Panc1 (cell line): Measurements from ENCODE around the gene DHCR24. TPM values are rescaled to one million over a fixed set of nuclear protein-coding genes. Genes with fewer than 3 reads are reported as not detected.

Source experiments
- ATAC-seq: fragments of 200-7000 bp; cut with Tn5 transposase; 2 replicates; pipeline ENCODE4 v1.9.1; 2020; ENCODE audit warnings: mild to moderate bottlenecking, moderate library complexity
- BruUV-seq: library from RNA; stranded (reverse); fragments of 400-500 nt; replicated peaks from 2 replicates; lab custom pipeline; 2021; lab: Mats Ljungman, UMichigan
- CTCF ChIA-PET: fragments of 300-600 bp; sonication (Branson Sonifier 250); formaldehyde crosslinking; loops from one replicate; lab custom pipeline; 2022; ENCODE audit warnings: antibody characterized with exemption; lab: Charles Lee
- POLR2A ChIA-PET: fragments of 300-600 bp; sonication (Branson Sonifier 250); formaldehyde crosslinking; loops from one replicate; lab custom pipeline; 2022; ENCODE audit warnings: antibody characterized with exemption; lab: Charles Lee
- DNase-seq: peaks from one replicate; pipeline ENCODE4 v3.0.0-alpha.2; 2010; ENCODE audit warnings: low read depth, low spot score
- H3K27ac ChIP-seq: 2 replicates; pipeline ENCODE4 v1.5.1; 2011; ENCODE audit warnings: mild to moderate bottlenecking, low read length, inconsistent platforms
- H3K27me3 ChIP-seq: fragments of 200-500 bp; sonication (Bioruptor generic); 2 replicates; pipeline ENCODE4 v1.6.0; 2014; ENCODE audit warnings: low read length, inconsistent platforms; ENCODE audit not compliant: control insufficient read depth, insufficient read depth
- H3K36me3 ChIP-seq: fragments of 200-500 bp; sonication (Bioruptor generic); 2 replicates; pipeline ENCODE4 v1.5.1; 2014; ENCODE audit warnings: inconsistent platforms, mild to moderate bottlenecking, low read length, moderate library complexity; ENCODE audit not compliant: control insufficient read depth, insufficient read depth
- H3K4me1 ChIP-seq: 2 replicates; pipeline ENCODE4 v1.5.1; 2011; ENCODE audit warnings: inconsistent platforms, mild to moderate bottlenecking, low read length, moderate library complexity; ENCODE audit not compliant: control insufficient read depth, insufficient read depth
- H3K4me3 ChIP-seq, 2 experiments: 2 replicates each; pipeline ENCODE4 v1.5.1; 2011 to 2012; ENCODE audit warnings: low read depth in 2 of 2, low read length in 2 of 2, mild to moderate bottlenecking in 2 of 2, inconsistent platforms in 1 of 2, moderate library complexity in 1 of 2
- H3K9me3 ChIP-seq: fragments of 200-500 bp; sonication (Bioruptor generic); 2 replicates; pipeline ENCODE4 v1.5.1; 2014; ENCODE audit warnings: low read depth, mild to moderate bottlenecking, inconsistent platforms, low read length, moderate library complexity; ENCODE audit not compliant: control insufficient read depth, insufficient read depth
- POLR2AphosphoS5 ChIP-seq: IDR thresholded peaks from 2 replicates; pipeline ENCODE4 v1.6.1; 2012; ENCODE audit warnings: mild to moderate bottlenecking, low read depth, low read length, moderate library complexity
- SIN3A ChIP-seq: IDR thresholded peaks from 2 replicates; pipeline ENCODE4 v1.6.1; 2012; ENCODE audit warnings: low read depth, mild to moderate bottlenecking, low read length, moderate library complexity, borderline replicate concordance; ENCODE audit not compliant: insufficient read depth
- TCF7L2 ChIP-seq: IDR thresholded peaks from 2 replicates; pipeline ENCODE4 v1.6.1; 2011; ENCODE audit warnings: mild to moderate bottlenecking, low read depth, low read length, inconsistent platforms
- in situ Hi-C: cut with HindIII; loops from 2 replicates; pipeline ENCODE4 v1.10.0; 2016; ENCODE audit warnings: low sequenced_read_pairs, low pct_unique_long_range_greater_than_20kb
- intact Hi-C: fragments of 100-400 bp; cut with micrococcal nuclease; formaldehyde crosslinking; loops from one replicate; pipeline ENCODE4 v1.10.0; 2022; ENCODE audit not compliant: unreplicated experiment
- total RNA-seq: library from RNA; stranded (reverse); gene quantifications from one replicate; pipeline ENCODE4 v1.2.1, GENCODE V29; 2021; ENCODE audit not compliant: unreplicated experiment
- TF ChIP-seq, protein P1 (sequence below), 2 experiments: IDR thresholded peaks; 2 replicates each; pipeline ENCODE4 v1.6.1; 2011 to 2012; ENCODE audit warnings: low read depth in 2 of 2, control low read depth in 1 of 2, low read length in 1 of 2, mild to moderate bottlenecking in 1 of 2, moderate library complexity in 1 of 2; ENCODE audit not compliant: insufficient read depth in 1 of 2
- TF ChIP-seq, protein P2 (sequence below): fragments of 450-650 bp; IDR thresholded peaks from 2 replicates; pipeline ENCODE4 v1.5.1; 2017; ENCODE audit warnings: mild to moderate bottlenecking

DHCR24 gene
- total RNA-seq, 1 experiment from 2014 or later: 313 TPM

DNA sequence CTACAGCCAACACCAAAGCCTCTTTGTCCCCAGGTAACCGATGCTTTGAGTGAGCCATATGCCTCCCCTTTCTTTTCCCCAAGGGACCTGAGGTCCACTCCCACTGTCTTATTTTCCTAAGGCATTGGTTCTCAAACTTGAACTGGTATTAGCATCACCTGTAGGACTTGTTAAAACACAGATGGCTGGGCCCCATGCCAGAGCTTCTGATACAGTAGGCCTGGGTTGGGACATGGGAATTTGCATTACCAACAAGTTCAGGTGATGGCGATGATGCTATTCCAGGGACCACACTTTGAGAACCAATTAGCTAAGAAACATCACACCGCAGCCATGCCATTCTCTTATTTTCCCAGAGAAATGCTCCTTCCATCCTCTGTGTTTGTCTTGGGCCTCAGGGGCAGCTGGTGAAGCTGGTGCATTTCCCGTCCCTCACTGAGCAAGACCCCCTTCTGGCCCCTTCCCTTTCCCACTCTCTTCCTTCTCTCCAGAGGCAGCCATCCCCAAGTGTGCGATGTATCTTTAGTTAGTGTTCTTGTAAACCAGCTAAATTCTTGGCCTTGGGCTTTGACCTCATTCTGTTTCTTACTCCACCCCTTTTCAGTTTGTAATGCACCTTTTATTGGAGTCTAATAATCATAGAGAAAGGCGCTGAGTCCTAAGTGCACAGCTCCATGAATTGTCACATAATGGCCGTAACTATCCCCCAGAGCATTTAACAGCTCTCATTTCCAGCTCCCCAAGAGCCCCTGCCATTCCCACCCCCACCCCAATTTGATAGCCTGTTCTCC, 71.7 kb downstream of the DHCR24 start:
- Histone ChIP-seq H3K4me1 (no peaks in the 10 kb centered on the region), H3K27me3 (no peaks in the 10 kb centered on the region; the same call in 1 of the 2 replicates), H3K27ac (no peak overlapping the region), H3K36me3 (no peaks in the 10 kb centered on the region), H3K4me3 (no peak overlapping the region), H3K9me3 (no peaks in the 10 kb centered on the region)
- TF ChIP-seq TCF7L2 (no peak), POLR2AphosphoS5 (no peak), SIN3A (no peak)
- TF ChIP-seq, protein P1, sequence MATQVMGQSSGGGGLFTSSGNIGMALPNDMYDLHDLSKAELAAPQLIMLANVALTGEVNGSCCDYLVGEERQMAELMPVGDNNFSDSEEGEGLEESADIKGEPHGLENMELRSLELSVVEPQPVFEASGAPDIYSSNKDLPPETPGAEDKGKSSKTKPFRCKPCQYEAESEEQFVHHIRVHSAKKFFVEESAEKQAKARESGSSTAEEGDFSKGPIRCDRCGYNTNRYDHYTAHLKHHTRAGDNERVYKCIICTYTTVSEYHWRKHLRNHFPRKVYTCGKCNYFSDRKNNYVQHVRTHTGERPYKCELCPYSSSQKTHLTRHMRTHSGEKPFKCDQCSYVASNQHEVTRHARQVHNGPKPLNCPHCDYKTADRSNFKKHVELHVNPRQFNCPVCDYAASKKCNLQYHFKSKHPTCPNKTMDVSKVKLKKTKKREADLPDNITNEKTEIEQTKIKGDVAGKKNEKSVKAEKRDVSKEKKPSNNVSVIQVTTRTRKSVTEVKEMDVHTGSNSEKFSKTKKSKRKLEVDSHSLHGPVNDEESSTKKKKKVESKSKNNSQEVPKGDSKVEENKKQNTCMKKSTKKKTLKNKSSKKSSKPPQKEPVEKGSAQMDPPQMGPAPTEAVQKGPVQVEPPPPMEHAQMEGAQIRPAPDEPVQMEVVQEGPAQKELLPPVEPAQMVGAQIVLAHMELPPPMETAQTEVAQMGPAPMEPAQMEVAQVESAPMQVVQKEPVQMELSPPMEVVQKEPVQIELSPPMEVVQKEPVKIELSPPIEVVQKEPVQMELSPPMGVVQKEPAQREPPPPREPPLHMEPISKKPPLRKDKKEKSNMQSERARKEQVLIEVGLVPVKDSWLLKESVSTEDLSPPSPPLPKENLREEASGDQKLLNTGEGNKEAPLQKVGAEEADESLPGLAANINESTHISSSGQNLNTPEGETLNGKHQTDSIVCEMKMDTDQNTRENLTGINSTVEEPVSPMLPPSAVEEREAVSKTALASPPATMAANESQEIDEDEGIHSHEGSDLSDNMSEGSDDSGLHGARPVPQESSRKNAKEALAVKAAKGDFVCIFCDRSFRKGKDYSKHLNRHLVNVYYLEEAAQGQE (IDR thresholded peaks at IDR 0.05; ENCODE audit: insufficient read depth in 1 of 2, low read depth in 2 of 2, low read length in 1 of 2): no peak
- TF ChIP-seq, protein P2, sequence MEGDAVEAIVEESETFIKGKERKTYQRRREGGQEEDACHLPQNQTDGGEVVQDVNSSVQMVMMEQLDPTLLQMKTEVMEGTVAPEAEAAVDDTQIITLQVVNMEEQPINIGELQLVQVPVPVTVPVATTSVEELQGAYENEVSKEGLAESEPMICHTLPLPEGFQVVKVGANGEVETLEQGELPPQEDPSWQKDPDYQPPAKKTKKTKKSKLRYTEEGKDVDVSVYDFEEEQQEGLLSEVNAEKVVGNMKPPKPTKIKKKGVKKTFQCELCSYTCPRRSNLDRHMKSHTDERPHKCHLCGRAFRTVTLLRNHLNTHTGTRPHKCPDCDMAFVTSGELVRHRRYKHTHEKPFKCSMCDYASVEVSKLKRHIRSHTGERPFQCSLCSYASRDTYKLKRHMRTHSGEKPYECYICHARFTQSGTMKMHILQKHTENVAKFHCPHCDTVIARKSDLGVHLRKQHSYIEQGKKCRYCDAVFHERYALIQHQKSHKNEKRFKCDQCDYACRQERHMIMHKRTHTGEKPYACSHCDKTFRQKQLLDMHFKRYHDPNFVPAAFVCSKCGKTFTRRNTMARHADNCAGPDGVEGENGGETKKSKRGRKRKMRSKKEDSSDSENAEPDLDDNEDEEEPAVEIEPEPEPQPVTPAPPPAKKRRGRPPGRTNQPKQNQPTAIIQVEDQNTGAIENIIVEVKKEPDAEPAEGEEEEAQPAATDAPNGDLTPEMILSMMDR: no peak
- in situ Hi-C loops: no loop called here
- DNase-seq (no peak), ATAC-seq (no peak)
- BruUV-seq: no TSS peak
- intact Hi-C loops: no loop called here
- POLR2A ChIA-PET: no interaction called here
- CTCF ChIA-PET: no interaction called here

DNA sequence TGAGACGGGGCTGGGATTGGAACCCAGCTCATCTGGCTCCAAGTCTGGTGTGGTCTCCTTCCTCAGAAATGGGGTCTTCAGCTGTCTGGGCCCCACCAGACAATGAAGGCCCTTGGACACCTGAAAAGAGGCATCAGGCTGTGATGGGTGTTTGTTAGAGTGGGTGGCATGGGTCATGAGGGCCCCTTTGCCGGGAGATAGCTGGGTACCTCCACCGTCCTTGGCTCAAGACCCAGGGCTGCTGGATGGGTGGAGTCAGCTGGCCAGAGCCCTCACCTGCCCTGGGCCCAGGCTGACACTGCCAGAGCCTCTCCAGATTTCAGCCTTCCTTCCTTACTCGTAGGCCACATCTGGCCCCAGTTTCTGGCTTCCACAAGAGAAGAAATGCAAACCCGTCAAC, 72.4 kb downstream of the DHCR24 start:
- H3K9me3 ChIP-seq: no peaks in the 10 kb centered on the region
- H3K4me1 ChIP-seq: no peaks in the 10 kb centered on the region
- CTCF ChIA-PET: no interaction called here
- ATAC-seq: no peak
- in situ Hi-C loops (no loop called here), intact Hi-C loops (loop anchor here (5.0 kb wide), 1 partner anchor 317 kb away; no protein-coding TSS in a partner anchor)
- DNase-seq: no peak
- TF ChIP-seq POLR2AphosphoS5 (no peak), TCF7L2 (no peak), SIN3A (no peak)
- TF ChIP-seq, protein P2: no peak
- TF ChIP-seq, protein P1 (IDR thresholded peaks at IDR 0.05; ENCODE audit: insufficient read depth in 1 of 2, low read depth in 2 of 2, low read length in 1 of 2): no peak
- H3K4me3 ChIP-seq: no peak overlapping the region
- no TSS peak for BruUV-seq
- no peak overlapping the region for H3K27ac ChIP-seq
- H3K27me3 ChIP-seq: no peaks in the 10 kb centered on the region; the same call in 1 of the 2 replicates
- H3K36me3 ChIP-seq: no peaks in the 10 kb centered on the region
- POLR2A ChIA-PET: no interaction called here
